Ovary (tissue), 9 donors: ENCODE data around the gene PLEKHO1. TPM values are rescaled to one million over a fixed set of nuclear protein-coding genes. Genes with fewer than 3 reads are reported as not detected.

Experiments used
- DNase-seq, 5 donors: peaks; one replicate each; pipeline ENCODE4 v3.0.0-alpha.2; 2019 to 2020
- H3K27ac ChIP-seq, 2 donors: fragments of 200-600 bp; one replicate each; pipeline versions ENCODE4 v1.5.1 to v1.8.0; 2019 to 2022
- H3K27me3 ChIP-seq: fragments of 200-600 bp; one replicate; pipeline ENCODE4 v1.8.0; 2022
- H3K36me3 ChIP-seq: fragments of 200-600 bp; sonication (generic); one replicate; pipeline ENCODE4 v1.5.1; 2019
- H3K4me1 ChIP-seq: one replicate; pipeline ENCODE4 v1.8.1; 2013; ENCODE audit warnings: mild to moderate bottlenecking, moderate library complexity; ENCODE audit not compliant: insufficient read depth
- H3K4me3 ChIP-seq: fragments of 200-600 bp; sonication (generic); one replicate; pipeline ENCODE4 v1.5.1; 2017
- H3K9me3 ChIP-seq, 2 donors: fragments of 200-600 bp in 1 of 2; sonication (generic) in 1 of 2; one replicate each; pipeline versions ENCODE4 v1.5.1 to v1.8.1; 2013 to 2019; ENCODE audit warnings: mild to moderate bottlenecking in 1 of 2, moderate library complexity in 1 of 2
- CTCF ChIP-seq, 3 donors: fragments of 450-650 bp in 2 of 3; fragments of 200-600 bp in 1 of 3; IDR thresholded peaks; one replicate each; pipeline versions ENCODE4 v1.5.1 to v1.8.0; 2016 to 2022; ENCODE audit warnings: antibody characterized with exemption in 3 of 3, mild to moderate bottlenecking in 1 of 3
- EP300 ChIP-seq: sonication (generic); formaldehyde crosslinking; IDR thresholded peaks from one replicate; pipeline ENCODE4 v1.6.1; 2017; ENCODE audit warnings: antibody characterized with exemption
- POLR2A ChIP-seq: fragments of 450-650 bp; IDR thresholded peaks from one replicate; pipeline ENCODE4 v1.6.1; 2017; ENCODE audit warnings: antibody characterized with exemption, mild to moderate bottlenecking, moderate library complexity
- WGBS, 3 donors: extraction: QIAGEN DNeasy Blood & Tissue Kit in 1 of 3; methylation state at CpG; one replicate each; pipeline versions ENCODE4 v1.1.5 to v1.1.7; 2013 to 2017; 5-methylcytosine and 5-hydroxymethylcytosine counted together
- intact Hi-C, 4 donors: fragments of 100-400 bp; cut with DNase I; formaldehyde crosslinking; loops; one replicate each; pipeline versions ENCODE4 v1.11.0 to v1.15.1; 2022 to 2023
- polyA plus RNA-seq, 2 donors: library from polyadenylated mRNA; stranded (reverse); fragments of 200-250 nt in 1 of 2; fragments of 350-450 nt in 1 of 2; fragmentation: Illumina TruSeq in 1 of 2; extraction: RNeasy Lipid Tissue Mini Kit (QIAGEN cat#74804) in 1 of 2; gene quantifications; one replicate each; pipeline ENCODE4 v1.2.3, GENCODE V29; 2013 to 2014
- total RNA-seq, 7 donors: library from RNA; depleted of rRNA in 2 of 7; stranded (reverse); fragments of >200 nt in 2 of 7; fragmentation: NEBNext Ultra II Directional in 3 of 7; extraction: Animal tissue kit (Norgen Biotek cat#: 25700) in 3 of 7; gene quantifications; one replicate each; pipeline versions ENCODE4 v1.1.0 to v1.2.4, GENCODE V29; 2016 to 2023
- donor health status: DM: no; HTN: no; CAD: no; lungs with moderate emphysema.
- donor health status: DM: no; HTN: no; CAD: no.
- donor health status: Bipolar disorder and iron deficiency.
- donor health status: DM: yes; HTN: yes; CAD: no.
- donor health status: DM: no; HTN: no; CAD: no.
- donor health status: DM: yes; HTN: yes; CAD: no.

The PLEKHO1 gene
- total and polyA plus RNA-seq, 9 donors, result 40.6 to 68.9 (median 55.6) TPM

- Histone ChIP-seq H3K9me3 (no peaks in the 10 kb centered on the region), H3K4me1 (peaks cover 12% of the 10 kb centered on the region), H3K4me3 (peak overlapping the region; percentile 75), H3K27me3 (no peaks in the 10 kb centered on the region), H3K27ac (peak overlapping the region in 1 of 2 donors; percentile 97), H3K36me3 (no peaks in the 10 kb centered on the region)
- intact Hi-C loops, result no loop called here
- TF ChIP-seq EP300, result no peak
- no peak for TF ChIP-seq POLR2A
- TF ChIP-seq CTCF (IDR thresholded peaks at IDR 0.05), result no peak
- DNase-seq, result no peak
- 50 to 68% (median 58%) methylated on average over 2 of the region's 2 CpGs for WGBS, 3 donors
Observed at GRCh38 chr1:150152182-150152536, 2.4 kb downstream of the PLEKHO1 start.

- DNase-seq, result peak in 1 of 5 donors; percentile 43
- Histone ChIP-seq H3K4me3 (no peak overlapping the region), H3K27ac (peak overlapping the region; percentile 1 to 60), H3K4me1 (peaks cover 12% of the 10 kb centered on the region), H3K27me3 (no peaks in the 10 kb centered on the region), H3K9me3 (no peaks in the 10 kb centered on the region), H3K36me3 (no peaks in the 10 kb centered on the region)
- intact Hi-C loops, result no loop called here
- TF ChIP-seq CTCF (IDR thresholded peaks at IDR 0.05), result no peak
- no peak for TF ChIP-seq EP300
- TF ChIP-seq POLR2A, result no peak
- WGBS, 3 donors, result 33 to 44% (median 36%) methylated on average over 8 of the region's 8 CpGs
Observed at GRCh38 chr1:150152772-150153456, 3.2 kb downstream of the PLEKHO1 start.

GRCh38 chr1:150154143-150154542, 4.4 kb downstream of the PLEKHO1 start:
- no peak for TF ChIP-seq EP300
- TF ChIP-seq POLR2A, result no peak
- TF ChIP-seq CTCF (IDR thresholded peaks at IDR 0.05), result no peak
- no peaks in the 10 kb centered on the region for H3K36me3 ChIP-seq
- H3K4me1 ChIP-seq, result peaks cover 12% of the 10 kb centered on the region
- WGBS, 3 donors, result 22 to 24% (median 22%) methylated on average over 4 of the region's 4 CpGs
- H3K9me3 ChIP-seq, result no peaks in the 10 kb centered on the region
- peak; percentile 60 to 75 (median 63) for DNase-seq
- no peaks in the 10 kb centered on the region for H3K27me3 ChIP-seq
- H3K27ac ChIP-seq, result peak overlapping the region in 1 of 2 donors; percentile 60
- intact Hi-C loops, result no loop called here
- no peak overlapping the region for H3K4me3 ChIP-seq

- Histone ChIP-seq H3K27ac (no peak overlapping the region), H3K9me3 (no peaks in the 10 kb centered on the region), H3K4me1 (peaks cover 22% of the 10 kb centered on the region), H3K4me3 (no peak overlapping the region), H3K36me3 (no peaks in the 10 kb centered on the region), H3K27me3 (no peaks in the 10 kb centered on the region)
- 90 to 94% (median 90%) methylated on average over 13 of the region's 13 CpGs for WGBS, 3 donors
- TF ChIP-seq CTCF (IDR thresholded peaks at IDR 0.05) (no peak), EP300 (no peak), POLR2A (no peak)
- DNase-seq, result no peak
- intact Hi-C loops, result no loop called here
Observed at GRCh38 chr1:150155413-150156071, 5.8 kb downstream of the PLEKHO1 start.
